Measurements from ENCODE around the gene MYO1A. TPM values are rescaled to one million over a fixed set of nuclear protein-coding genes. Genes with fewer than 3 reads are reported as not detected.
A peak's percentile ranks its signal among the peaks of the same experiment; 100 is the strongest.

MYO1A gene
- total and polyA plus RNA-seq, 8 donors: 0.70 to 97.3 (median 17.4) TPM

GRCh38 chr12:57087691-57088353 is 37.9 kb upstream of the MYO1A start:
- peak overlapping the region; percentile 87 to 93 (median 90) for H3K4me3 ChIP-seq
- H3K27ac ChIP-seq: peak overlapping the region; percentile 93 to 99 (median 98)
- peak in 2 of 3 donors; percentile 60 to 80 for TF ChIP-seq POLR2AphosphoS5 (IDR thresholded peaks at IDR 0.05)
- TF ChIP-seq EP300 (IDR thresholded peaks at IDR 0.05): no peak
- TF ChIP-seq, protein P1, sequence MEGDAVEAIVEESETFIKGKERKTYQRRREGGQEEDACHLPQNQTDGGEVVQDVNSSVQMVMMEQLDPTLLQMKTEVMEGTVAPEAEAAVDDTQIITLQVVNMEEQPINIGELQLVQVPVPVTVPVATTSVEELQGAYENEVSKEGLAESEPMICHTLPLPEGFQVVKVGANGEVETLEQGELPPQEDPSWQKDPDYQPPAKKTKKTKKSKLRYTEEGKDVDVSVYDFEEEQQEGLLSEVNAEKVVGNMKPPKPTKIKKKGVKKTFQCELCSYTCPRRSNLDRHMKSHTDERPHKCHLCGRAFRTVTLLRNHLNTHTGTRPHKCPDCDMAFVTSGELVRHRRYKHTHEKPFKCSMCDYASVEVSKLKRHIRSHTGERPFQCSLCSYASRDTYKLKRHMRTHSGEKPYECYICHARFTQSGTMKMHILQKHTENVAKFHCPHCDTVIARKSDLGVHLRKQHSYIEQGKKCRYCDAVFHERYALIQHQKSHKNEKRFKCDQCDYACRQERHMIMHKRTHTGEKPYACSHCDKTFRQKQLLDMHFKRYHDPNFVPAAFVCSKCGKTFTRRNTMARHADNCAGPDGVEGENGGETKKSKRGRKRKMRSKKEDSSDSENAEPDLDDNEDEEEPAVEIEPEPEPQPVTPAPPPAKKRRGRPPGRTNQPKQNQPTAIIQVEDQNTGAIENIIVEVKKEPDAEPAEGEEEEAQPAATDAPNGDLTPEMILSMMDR (IDR thresholded peaks at IDR 0.05): no peak
- TF ChIP-seq POLR2A (IDR thresholded peaks at IDR 0.05): no peak
- peaks cover 41 to 68% (median 54%) of the 10 kb centered on the region in 4 donors for H3K4me1 ChIP-seq
- no peaks in the 10 kb centered on the region for H3K9me3 ChIP-seq
- H3K27me3 ChIP-seq: no peaks in the 10 kb centered on the region
- peak; percentile 86 to 97 for DNase-seq
- peaks cover 17 to 20% (median 20%) of the 10 kb centered on the region in 4 donors for H3K36me3 ChIP-seq
- 0 to 1% (median 1%) methylated on average over 17 to 37 of the region's 37 CpGs for WGBS, 5 donors
- intact Hi-C loops (cut with DNase I; ENCODE audit: low total_unique reads): no loop called here

- Histone ChIP-seq H3K4me3 (peak overlapping the region; percentile 87 to 93 (median 90)), H3K4me1 (peaks cover 37 to 61% (median 47%) of the 10 kb centered on the region in 4 donors), H3K27ac (peak overlapping the region; percentile 93 to 99 (median 98)), H3K27me3 (no peaks in the 10 kb centered on the region), H3K9me3 (no peaks in the 10 kb centered on the region), H3K36me3 (peaks cover 10 to 14% (median 13%) of the 10 kb centered on the region in 4 donors)
- WGBS, 5 donors: 0 to 2% (median 1%) methylated on average over 19 to 51 of the region's 52 CpGs
- intact Hi-C loops (cut with DNase I; ENCODE audit: low total_unique reads): no loop called here
- DNase-seq: peak; percentile 83 to 96
- TF ChIP-seq POLR2AphosphoS5 (IDR thresholded peaks at IDR 0.05): peak; percentile 52 to 79 (median 52)
- TF ChIP-seq, protein P1 (IDR thresholded peaks at IDR 0.05): no peak
- TF ChIP-seq POLR2A (IDR thresholded peaks at IDR 0.05): peak in 2 of 4 donors; percentile 8 to 30
- TF ChIP-seq EP300 (IDR thresholded peaks at IDR 0.05): no peak
These were observed 37.2 kb upstream of the MYO1A start for GRCh38 chr12:57087010-57087690.

- DNase-seq: peak; percentile 37 to 94
- no peaks in the 10 kb centered on the region for H3K27me3 ChIP-seq
- H3K27ac ChIP-seq: peak overlapping the region; percentile 93 to 99 (median 98)
- peaks cover 31 to 55% (median 41%) of the 10 kb centered on the region in 4 donors for H3K4me1 ChIP-seq
- WGBS, 5 donors: 0 to 2% (median 0%) methylated on average over 14 of the region's 14 CpGs
- peak overlapping the region; percentile 87 to 93 (median 90) for H3K4me3 ChIP-seq
- intact Hi-C loops (cut with DNase I; ENCODE audit: low total_unique reads): no loop called here
- TF ChIP-seq, protein P1 (IDR thresholded peaks at IDR 0.05): peak in 1 of 7 experiments; percentile 13
- no peak for TF ChIP-seq POLR2A (IDR thresholded peaks at IDR 0.05)
- H3K9me3 ChIP-seq: no peaks in the 10 kb centered on the region
- peaks cover 4 to 8% (median 7%) of the 10 kb centered on the region in 4 donors for H3K36me3 ChIP-seq
These were observed 36.6 kb upstream of the MYO1A start for GRCh38 chr12:57086493-57087009.

- Histone ChIP-seq H3K9me3 (no peaks in the 10 kb centered on the region), H3K27me3 (no peaks in the 10 kb centered on the region), H3K27ac (peak overlapping the region; percentile 77 to 99 (median 98)), H3K4me3 (peak overlapping the region; percentile 87 to 93 (median 90)), H3K4me1 (peaks cover 26 to 50% (median 36%) of the 10 kb centered on the region in 4 donors), H3K36me3 (peaks cover 0 to 3% (median 2%) of the 10 kb centered on the region in 4 donors)
- WGBS, 5 donors: 17 to 42% (median 23%) methylated on average over 12 of the region's 12 CpGs
- intact Hi-C loops (cut with DNase I; ENCODE audit: low total_unique reads): no loop called here
- TF ChIP-seq POLR2A (IDR thresholded peaks at IDR 0.05) (no peak), POLR2AphosphoS5 (IDR thresholded peaks at IDR 0.05) (peak in 1 of 3 donors; percentile 17), EP300 (IDR thresholded peaks at IDR 0.05) (no peak)
- TF ChIP-seq, protein P1 (IDR thresholded peaks at IDR 0.05): no peak
- DNase-seq: peak; percentile 25 to 92
These were observed 36.1 kb upstream of the MYO1A start for GRCh38 chr12:57085999-57086492.

Measured in stomach (tissue), 9 donors.